ENCODE measurements around the gene ZNF558. TPM values are rescaled to one million over a fixed set of nuclear protein-coding genes. Genes with fewer than 3 reads are reported as not detected.

Gene ZNF558
- total RNA-seq, 2 donors from 2014 or later: 14.1 to 17.6 TPM

DNA sequence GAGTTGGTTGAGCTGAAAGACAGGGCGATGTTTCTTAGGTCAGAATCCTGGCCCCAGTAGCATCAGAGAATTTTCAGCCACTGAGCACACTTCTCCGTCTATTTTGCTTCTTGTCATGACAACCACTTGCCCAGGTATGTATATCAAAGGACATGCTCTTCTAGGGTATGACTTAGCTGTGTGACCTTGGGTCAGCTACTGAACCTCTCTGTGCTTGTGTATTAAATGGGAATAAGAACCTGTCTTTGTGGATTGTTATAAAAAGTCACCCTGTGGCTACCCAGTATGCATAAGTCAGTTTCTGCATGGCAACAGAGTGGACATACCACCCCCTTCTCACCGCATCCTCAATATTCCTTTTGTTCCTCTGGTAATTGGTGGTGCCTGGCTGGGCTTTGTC, 26.2 kb upstream of the ZNF558 start:
- TF ChIP-seq, protein P1, sequence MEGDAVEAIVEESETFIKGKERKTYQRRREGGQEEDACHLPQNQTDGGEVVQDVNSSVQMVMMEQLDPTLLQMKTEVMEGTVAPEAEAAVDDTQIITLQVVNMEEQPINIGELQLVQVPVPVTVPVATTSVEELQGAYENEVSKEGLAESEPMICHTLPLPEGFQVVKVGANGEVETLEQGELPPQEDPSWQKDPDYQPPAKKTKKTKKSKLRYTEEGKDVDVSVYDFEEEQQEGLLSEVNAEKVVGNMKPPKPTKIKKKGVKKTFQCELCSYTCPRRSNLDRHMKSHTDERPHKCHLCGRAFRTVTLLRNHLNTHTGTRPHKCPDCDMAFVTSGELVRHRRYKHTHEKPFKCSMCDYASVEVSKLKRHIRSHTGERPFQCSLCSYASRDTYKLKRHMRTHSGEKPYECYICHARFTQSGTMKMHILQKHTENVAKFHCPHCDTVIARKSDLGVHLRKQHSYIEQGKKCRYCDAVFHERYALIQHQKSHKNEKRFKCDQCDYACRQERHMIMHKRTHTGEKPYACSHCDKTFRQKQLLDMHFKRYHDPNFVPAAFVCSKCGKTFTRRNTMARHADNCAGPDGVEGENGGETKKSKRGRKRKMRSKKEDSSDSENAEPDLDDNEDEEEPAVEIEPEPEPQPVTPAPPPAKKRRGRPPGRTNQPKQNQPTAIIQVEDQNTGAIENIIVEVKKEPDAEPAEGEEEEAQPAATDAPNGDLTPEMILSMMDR (IDR thresholded peaks at IDR 0.05): no peak
- H3K4me3 ChIP-seq: no peak overlapping the region
- H3K27ac ChIP-seq: no peak overlapping the region
- H3K4me1 ChIP-seq: no peaks in the 10 kb centered on the region
- intact Hi-C loops (cut with DNase I): no loop called here
- no peak overlapping the region for H3K9ac ChIP-seq (ENCODE audit: low read depth in 2 of 2, low read length in 2 of 2)
- no peaks in the 10 kb centered on the region for H3K9me3 ChIP-seq
- DNase-seq: no peak
- H3K36me3 ChIP-seq: no peaks in the 10 kb centered on the region
- H3K27me3 ChIP-seq: no peaks in the 10 kb centered on the region

DNA sequence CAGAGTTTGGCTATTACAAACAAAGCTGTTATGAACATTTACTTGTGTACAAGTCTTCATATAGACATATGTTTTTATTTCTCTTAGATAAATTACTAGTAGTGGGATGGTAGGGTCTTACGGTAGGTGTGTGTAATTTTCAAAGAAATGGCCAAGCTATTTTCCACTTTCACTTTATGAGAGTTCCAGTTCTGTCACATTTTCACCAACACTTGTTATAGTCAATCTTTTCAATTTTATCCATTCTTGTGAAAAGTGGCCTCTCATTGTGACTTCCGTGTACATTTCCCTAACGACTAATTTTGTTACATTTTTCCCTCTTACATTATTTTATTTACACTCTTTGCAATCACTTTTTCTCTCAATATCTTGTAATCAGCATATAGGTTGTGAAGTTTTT, 18.4 kb upstream of the ZNF558 start:
- H3K27me3 ChIP-seq: no peaks in the 10 kb centered on the region
- no peak for DNase-seq
- H3K9me3 ChIP-seq: no peaks in the 10 kb centered on the region
- intact Hi-C loops (cut with DNase I): no loop called here
- H3K27ac ChIP-seq: no peak overlapping the region
- H3K4me1 ChIP-seq: no peaks in the 10 kb centered on the region
- TF ChIP-seq, protein P1 (IDR thresholded peaks at IDR 0.05): no peak
- no peaks in the 10 kb centered on the region for H3K36me3 ChIP-seq
- no peak overlapping the region for H3K4me3 ChIP-seq
- no peak overlapping the region for H3K9ac ChIP-seq (ENCODE audit: low read depth in 2 of 2, low read length in 2 of 2)

DNA sequence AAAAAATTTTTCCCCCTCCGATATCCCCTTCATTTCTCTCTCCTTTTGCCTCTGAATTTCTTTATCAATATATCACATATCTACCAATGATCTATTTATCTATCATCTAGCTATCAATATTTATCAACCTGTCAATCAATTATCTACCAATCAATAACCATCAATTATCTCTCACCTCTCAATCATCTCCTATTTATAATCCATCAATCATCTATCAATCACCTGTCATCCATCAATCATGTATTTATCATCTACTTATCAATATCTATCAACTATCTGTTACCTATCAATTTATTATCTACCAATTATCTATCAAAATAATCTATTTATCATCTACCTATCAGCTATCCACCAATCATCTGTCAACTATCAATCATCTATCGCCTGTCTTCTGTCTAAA, 17.1 kb upstream of the ZNF558 start:
- Histone ChIP-seq H3K27ac (no peak overlapping the region), H3K4me3 (no peak overlapping the region), H3K9ac (ENCODE audit: low read depth in 2 of 2, low read length in 2 of 2) (no peak overlapping the region), H3K36me3 (no peaks in the 10 kb centered on the region), H3K4me1 (no peaks in the 10 kb centered on the region), H3K9me3 (no peaks in the 10 kb centered on the region), H3K27me3 (no peaks in the 10 kb centered on the region)
- DNase-seq: no peak
- intact Hi-C loops (cut with DNase I): no loop called here
- TF ChIP-seq, protein P1 (IDR thresholded peaks at IDR 0.05): no peak

DNA sequence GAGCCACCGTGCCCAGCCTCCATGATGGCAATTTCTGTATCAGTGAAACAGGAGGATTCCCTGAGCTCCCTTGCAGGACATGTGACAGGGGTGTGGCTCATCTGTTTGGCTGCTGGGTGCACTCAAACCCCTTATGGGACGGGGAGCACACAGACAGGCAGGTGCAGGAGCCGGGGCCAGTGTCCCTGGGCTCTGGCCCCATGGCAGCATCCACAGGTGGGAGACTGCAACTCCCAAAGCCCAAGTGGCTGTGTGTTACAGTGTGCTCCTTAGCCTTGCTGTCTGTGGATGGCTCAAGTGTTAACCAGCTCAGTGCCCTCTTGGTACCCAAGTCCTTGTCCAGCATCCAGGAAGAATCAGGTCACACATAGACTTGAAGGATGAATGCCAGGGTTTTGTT, 14.7 kb upstream of the ZNF558 start:
- Histone ChIP-seq H3K36me3 (no peaks in the 10 kb centered on the region), H3K4me3 (no peak overlapping the region), H3K27me3 (no peaks in the 10 kb centered on the region), H3K4me1 (no peaks in the 10 kb centered on the region), H3K9me3 (no peaks in the 10 kb centered on the region), H3K27ac (no peak overlapping the region), H3K9ac (ENCODE audit: low read depth in 2 of 2, low read length in 2 of 2) (no peak overlapping the region)
- DNase-seq: no peak
- TF ChIP-seq, protein P1 (IDR thresholded peaks at IDR 0.05): no peak
- intact Hi-C loops (cut with DNase I): no loop called here

DNA sequence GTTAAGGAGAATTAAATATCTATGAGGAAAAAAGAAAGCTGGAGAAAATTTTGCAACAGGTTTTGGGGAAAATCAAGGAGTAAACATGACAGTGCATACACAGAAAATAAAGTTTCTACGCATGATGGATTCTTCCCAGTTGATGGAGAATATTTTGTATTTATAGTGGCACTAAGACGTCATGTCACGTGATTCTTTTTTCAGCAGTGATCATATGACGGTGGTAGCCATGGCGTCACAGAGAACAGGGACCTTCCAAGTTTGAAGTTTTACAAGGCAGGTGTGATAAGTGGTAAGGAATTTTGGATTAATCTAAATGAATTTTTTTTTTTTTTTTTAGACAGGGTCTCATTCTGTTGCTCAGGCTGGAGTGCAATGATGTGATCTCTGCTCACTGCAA, 8.6 kb upstream of the ZNF558 start:
- Histone ChIP-seq H3K27me3 (no peaks in the 10 kb centered on the region), H3K36me3 (no peaks in the 10 kb centered on the region), H3K9ac (ENCODE audit: low read depth in 2 of 2, low read length in 2 of 2) (no peak overlapping the region), H3K27ac (no peak overlapping the region), H3K4me3 (no peak overlapping the region), H3K4me1 (no peaks in the 10 kb centered on the region), H3K9me3 (no peaks in the 10 kb centered on the region)
- intact Hi-C loops (cut with DNase I): no loop called here
- TF ChIP-seq, protein P1 (IDR thresholded peaks at IDR 0.05): no peak
- no peak for DNase-seq

DNA sequence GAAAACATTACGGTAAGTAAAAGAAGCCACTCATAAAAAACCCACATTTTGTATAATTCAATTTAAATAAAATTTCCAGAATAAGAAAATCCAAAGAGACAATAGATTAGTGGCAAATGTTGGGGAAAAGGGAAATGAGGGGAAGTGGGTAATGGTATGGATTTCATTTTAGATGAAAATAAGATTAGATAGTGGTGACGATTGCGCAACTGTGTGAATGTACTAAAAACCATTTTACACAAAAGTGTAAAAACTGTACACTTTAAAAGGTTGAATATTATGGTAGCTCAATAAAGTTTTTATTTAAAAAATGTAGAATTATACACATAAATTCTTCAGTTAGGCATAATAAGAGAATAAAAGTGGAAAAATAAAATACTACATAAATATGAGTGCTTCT, 3.8 kb upstream of the ZNF558 start:
- Histone ChIP-seq H3K27ac (no peak overlapping the region), H3K4me3 (no peak overlapping the region), H3K9me3 (no peaks in the 10 kb centered on the region), H3K9ac (ENCODE audit: low read depth in 2 of 2, low read length in 2 of 2) (no peak overlapping the region), H3K36me3 (no peaks in the 10 kb centered on the region), H3K4me1 (no peaks in the 10 kb centered on the region), H3K27me3 (no peaks in the 10 kb centered on the region)
- intact Hi-C loops (cut with DNase I): no loop called here
- DNase-seq: no peak
- TF ChIP-seq, protein P1 (IDR thresholded peaks at IDR 0.05): no peak
